ENCODE data around the gene TSPAN3.

The TSPAN3 gene

GRCh38 chr15:77017091-77017660 is 53.7 kb downstream of the TSPAN3 start:
- DNase-seq (ENCODE audit: low read depth) = no peak
- TF ChIP-seq MYC (IDR thresholded peaks at IDR 0.05; ENCODE audit: low read depth, low read length) (no peak), CTCF (IDR thresholded peaks at IDR 0.05; ENCODE audit: low read depth, low read length) (no peak), POLR2A (IDR thresholded peaks at IDR 0.05; ENCODE audit: extremely low read depth, insufficient read length) (no peak)
- TF ChIP-seq, protein P1, sequence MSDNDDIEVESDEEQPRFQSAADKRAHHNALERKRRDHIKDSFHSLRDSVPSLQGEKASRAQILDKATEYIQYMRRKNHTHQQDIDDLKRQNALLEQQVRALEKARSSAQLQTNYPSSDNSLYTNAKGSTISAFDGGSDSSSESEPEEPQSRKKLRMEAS (IDR thresholded peaks at IDR 0.05; ENCODE audit: low read depth, low read length) = no peak
- no peak overlapping the region for H3K4me3 ChIP-seq (ENCODE audit: low read depth, low read length)

DNA sequence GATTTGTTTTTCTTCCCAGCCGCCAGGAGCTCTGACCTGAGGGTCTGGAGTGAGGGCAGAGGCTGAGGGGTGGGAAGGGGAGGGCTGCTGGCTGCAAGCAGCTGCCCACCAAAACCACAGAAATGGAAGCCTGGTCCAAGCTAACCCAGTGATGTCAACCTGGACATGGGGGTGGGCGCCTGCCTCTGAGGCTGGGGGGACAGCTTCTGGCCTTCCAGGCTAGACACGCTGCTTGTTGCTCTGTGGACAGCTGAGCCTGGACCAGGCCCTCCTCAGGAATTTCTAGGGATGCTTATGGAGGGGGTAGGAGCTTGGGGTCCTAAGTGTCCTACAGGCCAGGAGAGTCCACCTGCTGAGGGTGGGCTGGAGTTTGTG is 54.6 kb downstream of the TSPAN3 start:
- H3K4me3 ChIP-seq (ENCODE audit: low read depth, low read length) = no peak overlapping the region
- no peak for DNase-seq (ENCODE audit: low read depth)
- TF ChIP-seq, protein P1 (IDR thresholded peaks at IDR 0.05; ENCODE audit: low read depth, low read length) = no peak
- no peak for TF ChIP-seq POLR2A (IDR thresholded peaks at IDR 0.05; ENCODE audit: extremely low read depth, insufficient read length)
- TF ChIP-seq CTCF (IDR thresholded peaks at IDR 0.05; ENCODE audit: low read depth, low read length) = no peak
- no peak for TF ChIP-seq MYC (IDR thresholded peaks at IDR 0.05; ENCODE audit: low read depth, low read length)

- DNase-seq (ENCODE audit: low read depth) = peak; percentile 92
- TF ChIP-seq CTCF (IDR thresholded peaks at IDR 0.05; ENCODE audit: low read depth, low read length) (no peak), MYC (IDR thresholded peaks at IDR 0.05; ENCODE audit: low read depth, low read length) (no peak), POLR2A (IDR thresholded peaks at IDR 0.05; ENCODE audit: extremely low read depth, insufficient read length) (no peak)
- TF ChIP-seq, protein P1 (IDR thresholded peaks at IDR 0.05; ENCODE audit: low read depth, low read length) = no peak; the same call in 1 of the 2 replicates
- H3K4me3 ChIP-seq (ENCODE audit: low read depth, low read length) = no peak overlapping the region
Observed at GRCh38 chr15:77015646-77016320, 55.1 kb downstream of the TSPAN3 start.

GRCh38 chr15:77014132-77015081 is 56.5 kb downstream of the TSPAN3 start:
- no peak overlapping the region for H3K4me3 ChIP-seq (ENCODE audit: low read depth, low read length)
- TF ChIP-seq CTCF (IDR thresholded peaks at IDR 0.05; ENCODE audit: low read depth, low read length) (no peak), POLR2A (IDR thresholded peaks at IDR 0.05; ENCODE audit: extremely low read depth, insufficient read length) (no peak), MYC (IDR thresholded peaks at IDR 0.05; ENCODE audit: low read depth, low read length) (0 out of 2 replicates have a peak, but pooled peaks have one; percentile 25)
- TF ChIP-seq, protein P1 (IDR thresholded peaks at IDR 0.05; ENCODE audit: low read depth, low read length) = 0 out of 2 replicates have a peak, but pooled peaks have one; percentile 30
- peak; percentile 92 for DNase-seq (ENCODE audit: low read depth)

DNA sequence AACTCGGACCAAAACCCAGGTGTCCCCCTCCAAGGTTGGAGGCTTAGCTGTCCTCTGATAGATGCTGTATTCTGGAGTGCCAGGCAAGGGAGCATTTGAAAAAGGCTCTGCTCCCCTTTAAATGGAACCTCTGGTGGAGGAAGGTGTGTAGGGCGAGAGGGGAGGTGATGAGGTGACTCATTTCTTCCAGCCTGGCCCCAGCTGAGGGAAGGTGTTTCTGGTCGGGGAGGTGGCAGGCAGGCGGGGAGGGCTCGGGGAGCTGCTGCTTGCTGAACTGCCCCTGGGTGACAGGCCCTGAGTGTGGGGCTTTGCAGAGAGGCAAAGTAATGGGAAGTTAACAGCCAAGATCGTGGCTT is 57.2 kb downstream of the TSPAN3 start:
- no peak for TF ChIP-seq MYC (IDR thresholded peaks at IDR 0.05; ENCODE audit: low read depth, low read length)
- TF ChIP-seq, protein P1 (IDR thresholded peaks at IDR 0.05; ENCODE audit: low read depth, low read length) = no peak
- no peak for TF ChIP-seq CTCF (IDR thresholded peaks at IDR 0.05; ENCODE audit: low read depth, low read length)
- no peak for TF ChIP-seq POLR2A (IDR thresholded peaks at IDR 0.05; ENCODE audit: extremely low read depth, insufficient read length)
- no peak overlapping the region for H3K4me3 ChIP-seq (ENCODE audit: low read depth, low read length)
- peak; percentile 56 for DNase-seq (ENCODE audit: low read depth)
